Neutrophil (primary cell): ENCODE measurements around the gene RS1.

Experiments
- H3K27ac ChIP-seq: fragments of 200-600 bp; sonication (generic); 2 replicates; pipeline ENCODE4 v1.5.1; 2016; ENCODE audit warnings: mild to moderate bottlenecking, moderate library complexity
- H3K27me3 ChIP-seq: fragments of 200-600 bp; sonication (generic); 2 replicates; pipeline ENCODE4 v1.6.0; 2016; ENCODE audit warnings: mild to moderate bottlenecking
- H3K36me3 ChIP-seq: fragments of 200-600 bp; sonication (generic); 2 replicates; pipeline ENCODE4 v1.5.1; 2017
- H3K4me1 ChIP-seq, 2 experiments: fragments of 200-600 bp in 1 of 2; sonication (generic) in 1 of 2; 1 replicate in 1 of 2; 2 replicates in 1 of 2; pipeline versions ENCODE4 v1.5.1 to v1.6.1; 2013 to 2016; ENCODE audit warnings: low read depth in 1 of 2, low read length in 1 of 2, mild to moderate bottlenecking in 1 of 2, moderate library complexity in 1 of 2; ENCODE audit not compliant: control insufficient read depth in 1 of 2, insufficient read depth in 1 of 2
- H3K4me3 ChIP-seq, 2 experiments: fragments of 200-600 bp in 1 of 2; sonication (generic) in 1 of 2; 1 replicate in 1 of 2; 2 replicates in 1 of 2; pipeline ENCODE4 v1.5.1; 2013 to 2016; ENCODE audit warnings: low read depth in 1 of 2, low read length in 1 of 2, mild to moderate bottlenecking in 1 of 2, moderate library complexity in 1 of 2
- H3K9me3 ChIP-seq: fragments of 200-600 bp; sonication (generic); 2 replicates; pipeline ENCODE4 v1.5.1; 2016
- TF ChIP-seq, protein P1 (sequence below): fragments of 200-600 bp; sonication (generic); IDR thresholded peaks from 2 replicates; pipeline ENCODE4 v1.5.1; 2016; ENCODE audit warnings: antibody characterized with exemption

The RS1 gene

GRCh38 chrX:18650662-18651061 is 21.2 kb downstream of the RS1 start:
- Histone ChIP-seq H3K27me3 (no peaks in the 10 kb centered on the region), H3K36me3 (no peaks in the 10 kb centered on the region), H3K4me3 (no peak overlapping the region), H3K27ac (no peak overlapping the region), H3K4me1 (peaks cover 14 to 17% of the 10 kb centered on the region in 2 experiments), H3K9me3 (no peaks in the 10 kb centered on the region)
- TF ChIP-seq, protein P1, sequence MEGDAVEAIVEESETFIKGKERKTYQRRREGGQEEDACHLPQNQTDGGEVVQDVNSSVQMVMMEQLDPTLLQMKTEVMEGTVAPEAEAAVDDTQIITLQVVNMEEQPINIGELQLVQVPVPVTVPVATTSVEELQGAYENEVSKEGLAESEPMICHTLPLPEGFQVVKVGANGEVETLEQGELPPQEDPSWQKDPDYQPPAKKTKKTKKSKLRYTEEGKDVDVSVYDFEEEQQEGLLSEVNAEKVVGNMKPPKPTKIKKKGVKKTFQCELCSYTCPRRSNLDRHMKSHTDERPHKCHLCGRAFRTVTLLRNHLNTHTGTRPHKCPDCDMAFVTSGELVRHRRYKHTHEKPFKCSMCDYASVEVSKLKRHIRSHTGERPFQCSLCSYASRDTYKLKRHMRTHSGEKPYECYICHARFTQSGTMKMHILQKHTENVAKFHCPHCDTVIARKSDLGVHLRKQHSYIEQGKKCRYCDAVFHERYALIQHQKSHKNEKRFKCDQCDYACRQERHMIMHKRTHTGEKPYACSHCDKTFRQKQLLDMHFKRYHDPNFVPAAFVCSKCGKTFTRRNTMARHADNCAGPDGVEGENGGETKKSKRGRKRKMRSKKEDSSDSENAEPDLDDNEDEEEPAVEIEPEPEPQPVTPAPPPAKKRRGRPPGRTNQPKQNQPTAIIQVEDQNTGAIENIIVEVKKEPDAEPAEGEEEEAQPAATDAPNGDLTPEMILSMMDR: no peak

GRCh38 chrX:18649498-18649951 is 22.4 kb downstream of the RS1 start:
- TF ChIP-seq, protein P1: no peak
- Histone ChIP-seq H3K36me3 (no peaks in the 10 kb centered on the region), H3K4me3 (no peak overlapping the region), H3K4me1 (peaks cover 14 to 17% of the 10 kb centered on the region in 2 experiments), H3K27me3 (no peaks in the 10 kb centered on the region), H3K27ac (no peak overlapping the region), H3K9me3 (no peaks in the 10 kb centered on the region)

GRCh38 chrX:18647621-18648020 is 24.3 kb downstream of the RS1 start:
- no peaks in the 10 kb centered on the region for H3K27me3 ChIP-seq
- H3K36me3 ChIP-seq: no peaks in the 10 kb centered on the region
- peaks cover 14 to 17% of the 10 kb centered on the region in 2 experiments for H3K4me1 ChIP-seq
- no peak overlapping the region for H3K4me3 ChIP-seq
- H3K9me3 ChIP-seq: no peaks in the 10 kb centered on the region
- TF ChIP-seq, protein P1: no peak
- no peak overlapping the region for H3K27ac ChIP-seq

GRCh38 chrX:18643853-18644252 is 28.1 kb downstream of the RS1 start:
- no peak overlapping the region for H3K4me3 ChIP-seq
- H3K27ac ChIP-seq: no peak overlapping the region
- peaks cover 5 to 6% of the 10 kb centered on the region in 2 experiments for H3K4me1 ChIP-seq
- no peaks in the 10 kb centered on the region for H3K36me3 ChIP-seq
- H3K27me3 ChIP-seq: no peaks in the 10 kb centered on the region
- TF ChIP-seq, protein P1: no peak
- no peaks in the 10 kb centered on the region for H3K9me3 ChIP-seq

DNA sequence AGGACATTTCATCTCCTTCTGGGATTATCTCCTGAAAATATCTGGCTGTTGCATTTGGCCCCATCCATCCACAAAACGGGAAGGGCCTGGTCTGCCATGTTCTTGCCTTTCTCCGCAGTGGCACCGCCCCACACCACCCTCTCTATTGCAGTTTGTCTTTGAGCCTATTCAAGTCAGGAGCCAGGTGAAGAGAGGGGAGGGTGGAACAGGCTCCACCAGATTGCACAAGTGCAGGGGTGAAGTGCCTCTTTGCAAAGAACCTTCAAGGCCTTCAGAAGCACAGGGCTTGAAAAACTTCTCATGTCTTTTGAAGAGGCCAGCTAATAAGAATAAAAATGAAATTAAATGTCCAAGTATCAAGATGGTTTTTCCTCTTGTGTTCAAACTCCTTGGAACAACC is 28.7 kb downstream of the RS1 start:
- peaks cover 5 to 6% of the 10 kb centered on the region in 2 experiments for H3K4me1 ChIP-seq
- no peaks in the 10 kb centered on the region for H3K36me3 ChIP-seq
- no peak overlapping the region for H3K27ac ChIP-seq
- H3K9me3 ChIP-seq: no peaks in the 10 kb centered on the region
- no peaks in the 10 kb centered on the region for H3K27me3 ChIP-seq
- TF ChIP-seq, protein P1: no peak
- no peak overlapping the region for H3K4me3 ChIP-seq

DNA sequence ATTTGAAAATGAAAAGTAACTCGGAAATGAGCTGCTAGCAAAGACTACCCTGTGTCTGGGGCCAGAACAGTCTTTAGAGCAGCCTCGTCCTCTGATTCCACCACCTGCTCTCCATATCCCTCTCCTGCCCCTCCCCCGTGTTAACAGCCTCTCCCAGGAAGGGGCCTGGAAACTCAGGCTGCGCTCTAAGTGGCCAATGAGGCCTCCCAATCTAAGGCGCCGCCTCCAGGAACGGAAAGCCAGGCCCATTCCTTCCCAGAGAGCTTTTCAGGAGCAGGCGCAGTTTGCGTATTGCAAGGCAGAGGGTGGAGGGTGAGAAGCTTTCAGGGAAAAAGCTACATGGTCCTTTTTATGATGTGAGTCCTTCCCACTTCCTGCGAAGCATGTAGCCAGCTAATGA is 31.2 kb downstream of the RS1 start:
- H3K27me3 ChIP-seq: no peaks in the 10 kb centered on the region
- no peaks in the 10 kb centered on the region for H3K4me1 ChIP-seq
- no peaks in the 10 kb centered on the region for H3K36me3 ChIP-seq
- H3K27ac ChIP-seq: no peak overlapping the region
- H3K4me3 ChIP-seq: no peak overlapping the region
- TF ChIP-seq, protein P1: no peak
- H3K9me3 ChIP-seq: no peaks in the 10 kb centered on the region
